ENCODE results near the gene STX5.
"Not testable (repeated sequence)": the region's sequence is repeated elsewhere in the genome, so short reads cannot be mapped to it uniquely, and the experiment has no call there.

STX5 gene

DNA sequence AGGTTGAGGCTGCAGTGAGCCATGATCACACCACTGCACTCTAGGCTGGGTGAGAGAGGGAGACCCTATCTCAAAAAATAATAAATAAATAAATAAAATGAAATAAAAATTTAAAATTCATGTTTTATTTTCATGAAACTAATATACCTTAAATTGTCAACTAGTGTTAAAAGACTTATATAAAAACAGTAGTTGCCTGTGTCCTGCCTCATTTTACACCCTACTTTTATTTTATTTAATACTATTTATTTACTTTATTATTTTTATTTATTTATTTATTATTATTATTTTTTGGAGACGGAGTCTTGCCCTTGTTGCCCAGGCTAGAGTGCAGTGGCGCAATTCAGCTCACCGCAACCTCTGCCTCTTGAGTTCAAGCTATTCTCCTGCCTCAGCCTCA lies 12.3 kb upstream of the STX5 start:
- no peak overlapping the region for H3K4me3 ChIP-seq (replicated peaks; ENCODE audit: low read depth, low read length)
- TF ChIP-seq CTCF (IDR thresholded peaks at IDR 0.05; ENCODE audit: low read depth, low read length, missing control alignments), result no peak
- no peak for DNase-seq (ENCODE audit: extremely low read depth, low read depth)

DNA sequence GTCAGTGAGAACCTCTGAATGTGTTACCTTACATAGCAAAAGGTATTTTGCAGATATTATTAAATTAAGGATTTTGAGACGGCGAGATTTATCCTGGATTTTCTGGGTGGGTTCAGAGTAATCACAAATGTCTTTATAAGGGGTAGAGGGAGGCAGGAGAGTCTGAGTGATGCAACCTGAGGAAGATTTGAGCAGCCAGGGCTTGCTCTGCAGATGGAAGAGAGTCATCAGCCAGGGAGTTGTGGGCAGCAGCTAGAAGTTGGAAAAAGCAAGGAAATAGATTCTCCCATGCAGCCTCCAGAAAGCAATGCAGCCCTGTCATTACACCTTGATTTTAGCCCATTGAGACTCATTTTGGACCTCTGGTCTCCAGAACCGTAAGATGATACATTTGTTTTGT lies 11.6 kb upstream of the STX5 start:
- no peak for DNase-seq (ENCODE audit: extremely low read depth, low read depth)
- no peak for TF ChIP-seq CTCF (IDR thresholded peaks at IDR 0.05; ENCODE audit: low read depth, low read length, missing control alignments)
- H3K4me3 ChIP-seq (replicated peaks; ENCODE audit: low read depth, low read length), result no peak overlapping the region

DNA sequence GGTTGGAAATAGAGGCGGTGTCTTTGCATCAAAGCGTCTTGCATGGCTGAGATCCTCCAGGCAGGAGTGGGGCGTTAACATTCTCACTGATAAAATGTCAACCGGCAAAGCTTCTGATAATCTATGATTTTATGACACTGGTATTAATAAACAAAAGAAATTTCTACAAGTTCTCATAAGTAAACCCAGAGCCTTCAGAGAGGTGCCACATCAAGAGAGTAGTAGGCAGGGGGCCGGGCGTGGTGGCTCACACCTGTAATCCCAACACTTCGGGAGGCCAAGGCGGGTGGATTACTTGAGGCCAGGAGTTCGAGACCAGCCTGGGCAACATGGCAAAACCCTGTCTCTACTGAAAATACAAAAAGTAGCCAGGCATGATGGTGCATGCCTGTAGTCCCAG lies 11.0 kb upstream of the STX5 start:
- not testable (repeated sequence) for DNase-seq (ENCODE audit: extremely low read depth, low read depth); H3K4me3 ChIP-seq (replicated peaks; ENCODE audit: low read depth, low read length)

GRCh38 chr11:62842171-62842741 lies 10.4 kb upstream of the STX5 start:
- H3K4me3 ChIP-seq (replicated peaks; ENCODE audit: low read depth, low read length), result peak overlapping the region; percentile 36
- no peak for DNase-seq (ENCODE audit: extremely low read depth, low read depth)
- no peak for TF ChIP-seq CTCF (IDR thresholded peaks at IDR 0.05; ENCODE audit: low read depth, low read length, missing control alignments)

GRCh38 chr11:62841361-62842170 lies 9.7 kb upstream of the STX5 start:
- DNase-seq (ENCODE audit: extremely low read depth, low read depth), result peak; percentile 100
- TF ChIP-seq CTCF (IDR thresholded peaks at IDR 0.05; ENCODE audit: low read depth, low read length, missing control alignments), result no peak
- peak overlapping the region; percentile 36 for H3K4me3 ChIP-seq (replicated peaks; ENCODE audit: low read depth, low read length)

GRCh38 chr11:62840721-62841360 lies 9.0 kb upstream of the STX5 start:
- not testable (repeated sequence) for DNase-seq (ENCODE audit: extremely low read depth, low read depth)
- H3K4me3 ChIP-seq (replicated peaks; ENCODE audit: low read depth, low read length), result peak overlapping the region; percentile 99

- TF ChIP-seq CTCF (IDR thresholded peaks at IDR 0.05; ENCODE audit: low read depth, low read length, missing control alignments), result no peak
- peak within 1 kb of the TSS; percentile 99 for H3K4me3 ChIP-seq (replicated peaks; ENCODE audit: low read depth, low read length)
- peak; percentile 81 for DNase-seq (ENCODE audit: extremely low read depth, low read depth)
Measured at GRCh38 chr11:62839050-62839945, 7.4 kb upstream of the STX5 start, which contains the start of gene WDR74. Gene WDR74, minus strand, starts transcription at chr11:62839590. Its CDS starts 20 bp downstream, at chr11:62839570.

All from HFF-Myc (cell line).